ENCODE data around the gene MPC1.
"Not testable (repeated sequence)": the region's sequence is repeated elsewhere in the genome, so short reads cannot be mapped to it uniquely, and the experiment has no call there.

Gene MPC1

GRCh38 chr6:166375013-166375412, 7.7 kb downstream of the MPC1 start:
- Histone ChIP-seq H3K36me3 (ENCODE audit: control insufficient read depth in 1 of 2, insufficient read depth in 2 of 2, low read length in 2 of 2) (no peaks in the 10 kb centered on the region), H3K4me1 (ENCODE audit: control insufficient read depth in 1 of 2, insufficient read depth in 2 of 2, low read length in 2 of 2) (no peaks in the 10 kb centered on the region), H3K9me3 (ENCODE audit: control insufficient read depth in 1 of 2, low read length in 2 of 2) (no peaks in the 10 kb centered on the region), H3K4me3 (ENCODE audit: low read depth in 1 of 2, low read length in 2 of 2) (no peak overlapping the region), H3K27me3 (ENCODE audit: low read depth, low read length) (no peaks in the 10 kb centered on the region), H3K27ac (ENCODE audit: low read length) (no peak overlapping the region)

- no peak overlapping the region for H3K4me3 ChIP-seq (ENCODE audit: low read depth in 1 of 2, low read length in 2 of 2)
- no peak overlapping the region for H3K27ac ChIP-seq (ENCODE audit: low read length)
- H3K4me1 ChIP-seq (ENCODE audit: control insufficient read depth in 1 of 2, insufficient read depth in 2 of 2, low read length in 2 of 2) = peaks cover 0 to under 1% of the 10 kb centered on the region in 2 donors
Observed at GRCh38 chr6:166370489-166370888, 12.3 kb downstream of the MPC1 start.

GRCh38 chr6:166369782-166370181, 13.0 kb downstream of the MPC1 start:
- H3K4me3 ChIP-seq (ENCODE audit: low read depth in 1 of 2, low read length in 2 of 2) = no peak overlapping the region
- no peaks in the 10 kb centered on the region for H3K27me3 ChIP-seq (ENCODE audit: low read depth, low read length)
- H3K4me1 ChIP-seq (ENCODE audit: control insufficient read depth in 1 of 2, insufficient read depth in 2 of 2, low read length in 2 of 2) = peaks cover 0 to 3% of the 10 kb centered on the region in 2 donors
- H3K9me3 ChIP-seq (ENCODE audit: control insufficient read depth in 1 of 2, low read length in 2 of 2) = no peaks in the 10 kb centered on the region
- H3K36me3 ChIP-seq (ENCODE audit: control insufficient read depth in 1 of 2, insufficient read depth in 2 of 2, low read length in 2 of 2) = peaks cover 1 to 12% of the 10 kb centered on the region in 2 donors
- no peak overlapping the region for H3K27ac ChIP-seq (ENCODE audit: low read length)

More at GRCh38 chr6:166370489-166370888, 12.3 kb downstream of the MPC1 start:
- Histone ChIP-seq H3K36me3 (ENCODE audit: control insufficient read depth in 1 of 2, insufficient read depth in 2 of 2, low read length in 2 of 2) (peaks cover 0 to 11% of the 10 kb centered on the region in 2 donors), H3K9me3 (ENCODE audit: control insufficient read depth in 1 of 2, low read length in 2 of 2) (no peaks in the 10 kb centered on the region), H3K27me3 (ENCODE audit: low read depth, low read length) (no peaks in the 10 kb centered on the region)

GRCh38 chr6:166366921-166367320, 15.8 kb downstream of the MPC1 start:
- H3K27ac ChIP-seq (ENCODE audit: low read length) = no peak overlapping the region
- no peaks in the 10 kb centered on the region for H3K27me3 ChIP-seq (ENCODE audit: low read depth, low read length)
- no peak overlapping the region for H3K4me3 ChIP-seq (ENCODE audit: low read depth in 1 of 2, low read length in 2 of 2)
- H3K9me3 ChIP-seq (ENCODE audit: control insufficient read depth in 1 of 2, low read length in 2 of 2) = no peaks in the 10 kb centered on the region
- peaks cover 0 to 9% of the 10 kb centered on the region in 2 donors for H3K4me1 ChIP-seq (ENCODE audit: control insufficient read depth in 1 of 2, insufficient read depth in 2 of 2, low read length in 2 of 2)
- peaks cover 6 to 16% of the 10 kb centered on the region in 2 donors for H3K36me3 ChIP-seq (ENCODE audit: control insufficient read depth in 1 of 2, insufficient read depth in 2 of 2, low read length in 2 of 2)

GRCh38 chr6:166365806-166366205, 16.9 kb downstream of the MPC1 start:
- H3K4me1 ChIP-seq (ENCODE audit: control insufficient read depth in 1 of 2, insufficient read depth in 2 of 2, low read length in 2 of 2) = peaks cover 0 to 9% of the 10 kb centered on the region in 2 donors
- peak overlapping the region; percentile 22 for H3K27ac ChIP-seq (ENCODE audit: low read length)
- peaks cover 6 to 16% of the 10 kb centered on the region in 2 donors for H3K36me3 ChIP-seq (ENCODE audit: control insufficient read depth in 1 of 2, insufficient read depth in 2 of 2, low read length in 2 of 2)
- H3K9me3 ChIP-seq (ENCODE audit: control insufficient read depth in 1 of 2, low read length in 2 of 2) = no peaks in the 10 kb centered on the region
- no peak overlapping the region for H3K4me3 ChIP-seq (ENCODE audit: low read depth in 1 of 2, low read length in 2 of 2)
- no peaks in the 10 kb centered on the region for H3K27me3 ChIP-seq (ENCODE audit: low read depth, low read length)

GRCh38 chr6:166365221-166365620, 17.5 kb downstream of the MPC1 start:
- Histone ChIP-seq H3K27me3 (ENCODE audit: low read depth, low read length) (no peaks in the 10 kb centered on the region), H3K4me1 (ENCODE audit: control insufficient read depth in 1 of 2, insufficient read depth in 2 of 2, low read length in 2 of 2) (peaks cover 0 to 9% of the 10 kb centered on the region in 2 donors), H3K36me3 (ENCODE audit: control insufficient read depth in 1 of 2, insufficient read depth in 2 of 2, low read length in 2 of 2) (peaks cover 6 to 16% of the 10 kb centered on the region in 2 donors), H3K9me3 (ENCODE audit: control insufficient read depth in 1 of 2, low read length in 2 of 2) (no peaks in the 10 kb centered on the region), H3K4me3 (ENCODE audit: low read depth in 1 of 2, low read length in 2 of 2) (no peak overlapping the region), H3K27ac (ENCODE audit: low read length) (peak overlapping the region; percentile 22)

- Histone ChIP-seq H3K4me3 (ENCODE audit: low read depth in 1 of 2, low read length in 2 of 2) (no peak overlapping the region), H3K27me3 (ENCODE audit: low read depth, low read length) (no peaks in the 10 kb centered on the region), H3K36me3 (ENCODE audit: control insufficient read depth in 1 of 2, insufficient read depth in 2 of 2, low read length in 2 of 2) (peaks cover 6 to 16% of the 10 kb centered on the region in 2 donors), H3K4me1 (ENCODE audit: control insufficient read depth in 1 of 2, insufficient read depth in 2 of 2, low read length in 2 of 2) (peaks cover 0 to 9% of the 10 kb centered on the region in 2 donors), H3K9me3 (ENCODE audit: control insufficient read depth in 1 of 2, low read length in 2 of 2) (no peaks in the 10 kb centered on the region), H3K27ac (ENCODE audit: low read length) (peak overlapping the region; percentile 57)
Observed at GRCh38 chr6:166364456-166364855, 18.3 kb downstream of the MPC1 start.

GRCh38 chr6:166362427-166362826, 20.3 kb downstream of the MPC1 start:
- not testable (repeated sequence) for H3K4me3 ChIP-seq (ENCODE audit: low read depth in 1 of 2, low read length in 2 of 2); H3K27ac ChIP-seq (ENCODE audit: low read length); H3K9me3 ChIP-seq (ENCODE audit: control insufficient read depth in 1 of 2, low read length in 2 of 2); H3K4me1 ChIP-seq (ENCODE audit: control insufficient read depth in 1 of 2, insufficient read depth in 2 of 2, low read length in 2 of 2); H3K27me3 ChIP-seq (ENCODE audit: low read depth, low read length)
- peaks cover 6 to 16% of the 10 kb centered on the region in 2 donors for H3K36me3 ChIP-seq (ENCODE audit: control insufficient read depth in 1 of 2, insufficient read depth in 2 of 2, low read length in 2 of 2)

GRCh38 chr6:166361077-166361429, 21.7 kb downstream of the MPC1 start:
- H3K27me3 ChIP-seq (ENCODE audit: low read depth, low read length) = no peaks in the 10 kb centered on the region
- H3K9me3 ChIP-seq (ENCODE audit: control insufficient read depth in 1 of 2, low read length in 2 of 2) = no peaks in the 10 kb centered on the region
- H3K4me3 ChIP-seq (ENCODE audit: low read depth in 1 of 2, low read length in 2 of 2) = no peak overlapping the region
- H3K36me3 ChIP-seq (ENCODE audit: control insufficient read depth in 1 of 2, insufficient read depth in 2 of 2, low read length in 2 of 2) = peaks cover 6 to 11% of the 10 kb centered on the region in 2 donors
- H3K27ac ChIP-seq (ENCODE audit: low read length) = no peak overlapping the region
- peaks cover 0 to 9% of the 10 kb centered on the region in 2 donors for H3K4me1 ChIP-seq (ENCODE audit: control insufficient read depth in 1 of 2, insufficient read depth in 2 of 2, low read length in 2 of 2)

GRCh38 chr6:166360243-166361076, 22.3 kb downstream of the MPC1 start:
- Histone ChIP-seq H3K27me3 (ENCODE audit: low read depth, low read length) (no peaks in the 10 kb centered on the region), H3K36me3 (ENCODE audit: control insufficient read depth in 1 of 2, insufficient read depth in 2 of 2, low read length in 2 of 2) (peaks cover 5 to 6% of the 10 kb centered on the region in 2 donors), H3K4me1 (ENCODE audit: control insufficient read depth in 1 of 2, insufficient read depth in 2 of 2, low read length in 2 of 2) (peaks cover 0 to 8% of the 10 kb centered on the region in 2 donors), H3K27ac (ENCODE audit: low read length) (no peak overlapping the region), H3K4me3 (ENCODE audit: low read depth in 1 of 2, low read length in 2 of 2) (no peak overlapping the region), H3K9me3 (ENCODE audit: control insufficient read depth in 1 of 2, low read length in 2 of 2) (no peaks in the 10 kb centered on the region)

GRCh38 chr6:166355552-166355951, 27.2 kb downstream of the MPC1 start:
- H3K36me3 ChIP-seq (ENCODE audit: control insufficient read depth in 1 of 2, insufficient read depth in 2 of 2, low read length in 2 of 2) = no peaks in the 10 kb centered on the region
- H3K4me1 ChIP-seq (ENCODE audit: control insufficient read depth in 1 of 2, insufficient read depth in 2 of 2, low read length in 2 of 2) = no peaks in the 10 kb centered on the region
- H3K27me3 ChIP-seq (ENCODE audit: low read depth, low read length) = no peaks in the 10 kb centered on the region
- no peak overlapping the region for H3K4me3 ChIP-seq (ENCODE audit: low read depth in 1 of 2, low read length in 2 of 2)
- no peaks in the 10 kb centered on the region for H3K9me3 ChIP-seq (ENCODE audit: control insufficient read depth in 1 of 2, low read length in 2 of 2)
- H3K27ac ChIP-seq (ENCODE audit: low read length) = no peak overlapping the region

GRCh38 chr6:166354965-166355364, 27.8 kb downstream of the MPC1 start:
- H3K4me1 ChIP-seq (ENCODE audit: control insufficient read depth in 1 of 2, insufficient read depth in 2 of 2, low read length in 2 of 2) = no peaks in the 10 kb centered on the region
- H3K36me3 ChIP-seq (ENCODE audit: control insufficient read depth in 1 of 2, insufficient read depth in 2 of 2, low read length in 2 of 2) = no peaks in the 10 kb centered on the region
- no peak overlapping the region for H3K4me3 ChIP-seq (ENCODE audit: low read depth in 1 of 2, low read length in 2 of 2)
- H3K27me3 ChIP-seq (ENCODE audit: low read depth, low read length) = no peaks in the 10 kb centered on the region
- H3K27ac ChIP-seq (ENCODE audit: low read length) = no peak overlapping the region
- H3K9me3 ChIP-seq (ENCODE audit: control insufficient read depth in 1 of 2, low read length in 2 of 2) = no peaks in the 10 kb centered on the region

All from muscle layer of duodenum (tissue), 2 donors.